Stimulated activated CD4-positive, alpha-beta T cell treated with anti-CD3 and anti-CD28 coated beads, Interleukin-4, amount 100 ng/mL, for 1 hour (primary cell): ENCODE measurements around the gene APOE.
"Not testable (repeated sequence)": the region's sequence is repeated elsewhere in the genome, so short reads cannot be mapped to it uniquely, and the experiment has no call there.

Experiments used
- DNase-seq: peaks from one replicate; pipeline ENCODE4 v3.0.0-alpha.2; 2020

The APOE gene

DNA sequence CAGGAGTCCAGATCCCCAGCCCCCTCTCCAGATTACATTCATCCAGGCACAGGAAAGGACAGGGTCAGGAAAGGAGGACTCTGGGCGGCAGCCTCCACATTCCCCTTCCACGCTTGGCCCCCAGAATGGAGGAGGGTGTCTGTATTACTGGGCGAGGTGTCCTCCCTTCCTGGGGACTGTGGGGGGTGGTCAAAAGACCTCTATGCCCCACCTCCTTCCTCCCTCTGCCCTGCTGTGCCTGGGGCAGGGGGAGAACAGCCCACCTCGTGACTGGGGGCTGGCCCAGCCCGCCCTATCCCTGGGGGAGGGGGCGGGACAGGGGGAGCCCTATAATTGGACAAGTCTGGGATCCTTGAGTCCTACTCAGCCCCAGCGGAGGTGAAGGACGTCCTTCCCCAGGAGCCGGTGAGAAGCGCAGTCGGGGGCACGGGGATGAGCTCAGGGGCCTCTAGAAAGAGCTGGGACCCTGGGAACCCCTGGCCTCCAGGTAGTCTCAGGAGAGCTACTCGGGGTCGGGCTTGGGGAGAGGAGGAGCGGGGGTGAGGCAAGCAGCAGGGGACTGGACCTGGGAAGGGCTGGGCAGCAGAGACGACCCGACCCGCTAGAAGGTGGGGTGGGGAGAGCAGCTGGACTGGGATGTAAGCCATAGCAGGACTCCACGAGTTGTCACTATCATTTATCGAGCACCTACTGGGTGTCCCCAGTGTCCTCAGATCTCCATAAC is at the start of gene APOE:
Gene APOE (plus strand): TSS at position 360 of the 724 bp plus-strand sequence. CDS start 829 bp downstream, outside the sequence.
- DNase-seq, result no peak

- no peak for DNase-seq
These were observed 49.0 kb upstream of the APOE start for GRCh38 chr19:44856421-44857083.

- no peak for DNase-seq
These were observed 47.8 kb upstream of the APOE start for GRCh38 chr19:44857837-44858236.

GRCh38 chr19:44861576-44861975 is 44.0 kb upstream of the APOE start:
- not testable (repeated sequence) for DNase-seq

DNA sequence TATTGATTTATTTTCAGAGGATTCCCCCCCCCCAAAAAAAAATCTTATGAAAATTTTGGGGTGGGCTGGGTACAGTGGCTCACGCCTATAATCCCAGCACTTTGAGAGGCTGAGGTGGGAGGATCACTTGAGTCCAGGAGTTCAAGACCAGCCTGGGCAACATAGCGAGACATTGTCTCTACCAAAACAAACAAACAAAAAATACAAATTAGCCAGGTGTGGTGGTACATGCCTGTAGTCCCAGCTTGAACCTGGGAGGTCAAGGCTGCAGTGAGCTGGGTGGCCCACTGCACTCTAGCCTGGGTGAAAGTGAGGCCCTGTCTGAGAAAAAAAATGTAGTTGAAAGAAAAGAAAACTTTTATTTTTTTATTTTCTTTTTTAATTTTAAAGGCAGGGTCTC is 41.6 kb upstream of the APOE start:
- no peak for DNase-seq

GRCh38 chr19:44865196-44865767 is 40.3 kb upstream of the APOE start:
- no peak for DNase-seq

DNA sequence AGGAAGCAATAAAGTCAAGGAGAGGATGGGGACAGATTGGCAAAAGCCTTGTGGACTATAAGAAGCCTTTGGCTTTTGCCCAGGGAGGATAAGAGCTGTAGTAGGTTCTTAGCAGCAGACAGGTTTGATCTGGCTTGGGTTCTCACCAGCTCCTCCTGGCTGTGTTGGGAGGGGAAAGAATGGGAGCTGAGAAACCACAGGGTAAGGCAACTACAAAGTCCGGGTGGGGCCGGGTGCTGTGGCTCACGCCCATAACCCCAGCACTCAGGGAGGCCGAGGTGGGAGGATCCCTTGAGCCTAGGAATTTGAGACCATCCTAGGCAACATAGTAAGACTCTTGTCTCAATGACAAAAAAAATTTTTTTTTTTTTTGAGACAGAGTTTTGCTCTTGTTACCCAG is 38.9 kb upstream of the APOE start:
- DNase-seq, result no peak

DNA sequence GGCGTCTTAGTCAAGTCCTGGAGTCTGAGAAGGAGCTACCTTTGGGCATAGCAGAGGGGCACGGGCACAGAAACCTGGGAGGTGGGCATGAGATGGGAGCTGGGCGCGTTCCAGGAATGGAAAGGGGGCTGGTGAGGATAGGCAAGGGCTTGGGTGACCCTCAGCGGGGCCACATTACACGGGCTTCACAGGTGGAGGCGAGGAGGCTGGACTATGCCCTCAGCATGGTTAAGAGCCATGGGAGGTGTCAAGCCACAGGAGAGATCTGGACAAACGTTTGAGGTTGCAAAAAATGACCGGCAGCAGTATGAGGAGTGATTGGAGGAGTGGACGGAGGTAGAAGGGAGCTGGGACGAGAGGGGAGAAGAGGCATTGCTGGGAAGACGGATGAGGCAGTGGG is 38.0 kb upstream of the APOE start:
- no peak for DNase-seq

DNA sequence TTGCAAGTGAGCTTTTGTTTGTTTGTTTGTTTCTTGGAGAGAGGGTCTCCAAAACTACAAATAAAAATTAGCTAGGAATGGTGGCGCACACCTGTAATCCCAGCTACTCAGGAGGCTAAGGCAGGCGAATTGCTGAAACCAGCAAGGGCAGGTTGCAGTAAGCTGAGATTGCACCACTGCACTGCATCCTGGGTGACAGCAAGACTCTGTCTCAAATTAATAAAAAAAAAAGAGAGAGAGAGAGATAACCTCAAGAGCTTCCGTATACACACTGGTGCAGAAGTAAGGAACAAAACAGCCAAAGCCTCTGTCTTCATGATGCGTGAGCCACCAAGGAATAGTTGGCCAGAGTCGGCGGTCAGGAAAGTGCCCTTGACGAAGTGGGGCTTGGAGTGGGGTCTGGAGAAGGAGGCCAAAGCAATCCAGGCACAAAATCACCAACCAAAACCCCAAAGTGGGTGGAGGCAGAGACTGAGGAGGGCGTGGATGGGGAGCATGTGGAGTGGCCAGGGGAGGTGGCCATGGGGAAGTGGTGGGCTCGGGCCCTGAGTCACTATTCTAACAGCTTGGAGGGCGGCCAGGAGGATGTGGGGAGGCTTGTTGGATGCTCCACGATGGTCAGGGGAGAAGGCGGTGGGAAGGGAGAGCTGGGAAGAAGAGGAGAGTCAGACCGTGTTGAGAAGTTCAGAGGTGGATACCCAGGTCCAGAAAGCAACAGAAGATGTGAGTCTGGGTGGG is 35.7 kb upstream of the APOE start:
- DNase-seq, result no peak

- DNase-seq, result no peak
These were observed 33.8 kb upstream of the APOE start for GRCh38 chr19:44871809-44872208.

DNA sequence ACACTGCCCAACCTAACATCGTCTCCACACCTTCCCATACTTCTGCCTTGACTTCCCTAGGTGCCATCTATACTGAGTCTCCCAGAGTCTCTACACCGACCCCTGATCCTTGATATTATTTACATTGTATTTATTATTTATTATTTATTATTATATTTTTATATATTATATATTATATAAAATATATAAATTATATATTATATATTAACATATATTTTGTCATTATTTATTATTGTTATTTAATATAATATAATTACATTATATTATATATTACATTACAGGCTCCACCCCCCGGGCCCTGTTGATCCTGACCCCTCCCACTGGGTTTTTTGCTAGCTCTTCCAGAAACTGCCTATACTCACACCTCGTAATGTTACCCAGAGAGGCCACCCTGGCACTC is 32.9 kb upstream of the APOE start:
- DNase-seq, result no peak

DNA sequence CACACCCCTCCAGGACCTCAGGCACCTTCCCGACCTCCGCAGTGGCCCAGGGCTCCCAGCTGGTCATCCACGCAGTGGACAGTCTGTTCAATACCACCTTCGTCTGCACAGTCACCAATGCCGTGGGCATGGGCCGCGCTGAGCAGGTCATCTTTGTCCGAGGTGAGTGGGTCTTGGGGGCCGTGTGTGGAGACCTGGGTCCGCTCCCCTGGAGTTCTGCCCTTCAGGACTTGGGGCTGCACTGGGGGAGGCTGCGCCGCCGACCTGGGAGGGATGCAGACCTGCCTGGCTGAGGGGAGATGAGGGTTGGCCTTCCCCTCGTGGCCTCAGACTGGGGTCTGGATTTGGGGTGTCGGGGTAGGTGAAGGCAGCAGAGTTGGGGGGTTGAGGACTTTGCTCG is 31.3 kb upstream of the APOE start:
- no peak for DNase-seq

DNA sequence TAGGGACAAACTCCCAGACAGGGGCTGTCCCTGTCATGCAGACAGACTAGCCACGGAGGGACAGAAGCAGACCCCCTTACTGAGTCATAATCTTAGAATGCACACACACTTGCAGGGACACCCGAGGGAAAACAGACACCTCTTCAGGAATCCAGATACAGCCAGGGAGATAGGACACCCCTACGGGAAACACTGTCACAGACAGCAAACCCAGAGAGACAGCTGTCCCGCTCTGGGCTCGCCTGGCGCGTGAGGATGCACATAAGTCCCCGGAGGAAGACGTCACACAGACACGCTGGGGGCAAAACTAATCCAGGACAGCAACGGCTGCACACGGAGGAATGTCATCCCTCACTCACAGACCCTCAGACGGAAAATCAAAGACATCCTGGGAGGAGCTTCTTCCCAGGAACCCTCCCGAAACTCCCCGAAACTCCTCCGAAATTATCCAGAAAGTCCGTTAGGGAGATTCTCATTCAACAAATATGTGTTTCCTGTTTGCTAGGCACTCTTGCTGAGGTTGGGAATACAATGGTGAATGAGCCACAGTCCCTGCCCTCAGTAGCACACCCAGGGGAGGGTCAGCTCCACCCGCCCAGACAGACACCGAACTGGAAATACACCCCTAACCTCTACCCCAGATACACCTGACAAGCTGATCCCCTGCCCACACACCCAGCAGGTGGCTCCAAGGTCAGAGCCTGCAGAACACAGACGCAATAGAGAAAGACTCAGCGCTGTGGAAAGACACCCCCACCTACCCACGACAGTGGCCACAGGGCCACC is 29.7 kb upstream of the APOE start:
- no peak for DNase-seq

GRCh38 chr19:44876930-44877535 is 28.6 kb upstream of the APOE start:
- no peak for DNase-seq

GRCh38 chr19:44878120-44878865 is 27.3 kb upstream of the APOE start:
- DNase-seq, result no peak

DNA sequence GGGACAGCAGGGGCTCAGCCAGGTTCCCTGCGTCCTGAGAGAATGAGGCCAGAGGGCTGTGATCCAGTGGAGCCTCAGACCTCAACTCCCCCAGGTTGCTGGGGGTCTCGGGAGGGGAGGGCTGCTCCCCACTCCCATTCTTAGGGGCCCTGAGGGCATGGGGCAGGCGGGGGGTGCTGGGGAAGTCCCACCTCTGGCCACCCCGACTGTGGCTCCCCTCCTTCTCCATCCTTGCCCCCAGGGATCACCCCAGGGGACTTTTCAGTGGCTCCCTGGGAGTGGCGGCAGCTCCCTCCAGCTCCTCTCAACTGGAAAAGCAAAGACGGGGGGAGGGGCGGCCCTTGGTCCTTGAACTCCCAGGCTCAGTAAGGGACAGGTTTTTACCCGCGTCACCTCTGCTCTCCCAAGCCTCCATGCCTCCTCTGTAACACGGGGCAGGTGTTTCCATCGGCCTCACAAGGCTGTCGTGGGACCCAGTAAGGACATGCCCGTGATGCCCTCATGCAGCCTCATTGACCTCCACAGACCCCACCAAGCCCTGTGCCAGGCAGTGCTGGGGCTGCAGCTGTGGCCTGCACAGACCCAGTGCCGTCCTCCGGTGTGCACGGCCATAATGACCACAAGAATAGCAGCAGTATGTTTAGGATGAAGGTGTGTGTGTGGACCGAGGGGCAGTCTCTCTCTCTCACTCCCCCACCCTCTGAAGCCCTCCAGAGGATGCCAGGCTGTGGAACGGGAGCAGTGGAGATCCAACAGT is 26.1 kb upstream of the APOE start:
- DNase-seq, result no peak

- no peak for DNase-seq
These were observed 23.5 kb upstream of the APOE start for GRCh38 chr19:44882063-44882462.

GRCh38 chr19:44882619-44883397 is 22.8 kb upstream of the APOE start:
- DNase-seq, result not testable (repeated sequence)

- DNase-seq, result no peak
These were observed 21.7 kb upstream of the APOE start for GRCh38 chr19:44883922-44884321.

DNA sequence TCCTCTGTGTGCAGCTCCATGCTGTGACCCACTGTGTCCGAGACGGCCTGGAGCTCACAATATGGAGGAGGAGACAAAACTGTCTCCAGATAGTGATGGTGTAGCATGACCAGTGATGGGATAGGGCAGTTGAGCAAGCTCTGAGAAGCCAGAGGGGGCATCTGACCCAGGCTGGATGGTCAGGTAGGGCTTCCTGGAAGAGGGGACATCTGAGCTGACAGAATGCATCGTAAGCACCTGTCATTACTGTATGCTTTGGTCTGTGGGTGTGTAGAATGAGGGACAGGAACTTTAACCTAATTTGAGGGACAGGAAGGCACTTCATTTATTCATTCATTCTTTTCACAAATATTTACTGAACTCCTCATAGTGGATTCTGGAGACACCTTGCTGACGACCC is 21.0 kb upstream of the APOE start:
- no peak for DNase-seq
